HFFc6 (cell line): ENCODE data around the gene NUP160. TPM values are rescaled to one million over a fixed set of nuclear protein-coding genes. Genes with fewer than 3 reads are reported as not detected.
"Not testable (repeated sequence)": the region's sequence is repeated elsewhere in the genome, so short reads cannot be mapped to it uniquely, and the experiment has no call there.

Experiments used
- DNase-seq: peaks from one replicate; pipeline ENCODE4 v3.0.0-alpha.2; 2018
- H3K27ac Mint-ChIP-seq: 2 replicates; pipeline ENCODE4 v1.8.0; 2020; ENCODE audit warnings: mild to moderate bottlenecking, mixed read lengths
- H3K27me3 Mint-ChIP-seq: 2 replicates; pipeline ENCODE4 v1.8.0; 2021; ENCODE audit warnings: mild to moderate bottlenecking, moderate library complexity, mixed read lengths; ENCODE audit not compliant: insufficient read depth
- H3K36me3 Mint-ChIP-seq: 2 replicates; pipeline ENCODE4 v1.8.0; 2021; ENCODE audit warnings: low read depth, mixed read lengths
- H3K4me1 Mint-ChIP-seq: 2 replicates; pipeline ENCODE4 v1.8.0; 2020; ENCODE audit warnings: low read depth, mixed read lengths
- H3K4me3 Mint-ChIP-seq: 2 replicates; pipeline ENCODE4 v1.8.0; 2020; ENCODE audit warnings: mild to moderate bottlenecking, moderate library complexity, mixed read lengths
- H3K9me3 Mint-ChIP-seq: 2 replicates; pipeline ENCODE4 v1.8.0; 2020; ENCODE audit warnings: mild to moderate bottlenecking, mixed read lengths
- CTCF ChIP-seq: fragments of 200-600 bp; sonication (generic); IDR thresholded peaks from 2 replicates; pipeline ENCODE4 v1.5.0; 2021; ENCODE audit warnings: antibody characterized with exemption, mild to moderate bottlenecking
- total RNA-seq, 6 experiments: library from RNA; stranded (reverse); fragmentation: NEBNext Ultra II Directional; extraction: Animal tissue kit (Norgen Biotek cat#: 25700); gene quantifications; 2 replicates in 1 of 6; 3 replicates in 5 of 6; pipeline ENCODE4 v1.2.3, GENCODE V29; 2021

The NUP160 gene
- total RNA-seq, 6 experiments from 2014 or later: 18.1 to 23.1 (median 20.0) TPM

GRCh38 chr11:47889714-47890441 is 41.7 kb upstream of the NUP160 start:
- Mint-ChIP-seq H3K9me3 (no peaks in the 10 kb centered on the region), H3K27me3 (no peaks in the 10 kb centered on the region; the same call in 1 of the 2 replicates), H3K4me3 (no peak overlapping the region), H3K4me1 (peaks cover 13% of the 10 kb centered on the region), H3K36me3 (no peaks in the 10 kb centered on the region), H3K27ac (no peak overlapping the region)
- no peak for DNase-seq
- no peak for TF ChIP-seq CTCF

GRCh38 chr11:47887910-47888569 is 39.9 kb upstream of the NUP160 start:
- DNase-seq: no peak
- Mint-ChIP-seq H3K4me3 (no peak overlapping the region), H3K9me3 (no peaks in the 10 kb centered on the region), H3K27ac (no peak overlapping the region), H3K27me3 (no peaks in the 10 kb centered on the region; the same call in 1 of the 2 replicates), H3K36me3 (no peaks in the 10 kb centered on the region), H3K4me1 (peaks cover 13% of the 10 kb centered on the region)
- no peak for TF ChIP-seq CTCF

GRCh38 chr11:47886096-47886495 is 37.9 kb upstream of the NUP160 start:
- TF ChIP-seq CTCF: no peak
- H3K27me3 Mint-ChIP-seq: no peaks in the 10 kb centered on the region; the same call in 1 of the 2 replicates
- H3K36me3 Mint-ChIP-seq: no peaks in the 10 kb centered on the region
- H3K27ac Mint-ChIP-seq: peak overlapping the region; percentile 88
- DNase-seq: peak; percentile 74
- peaks cover 13% of the 10 kb centered on the region for H3K4me1 Mint-ChIP-seq
- H3K9me3 Mint-ChIP-seq: no peaks in the 10 kb centered on the region
- H3K4me3 Mint-ChIP-seq: peak overlapping the region; percentile 77

GRCh38 chr11:47882437-47882836 is 34.3 kb upstream of the NUP160 start:
- not testable (repeated sequence) for H3K27ac Mint-ChIP-seq, DNase-seq, H3K36me3 Mint-ChIP-seq, H3K27me3 Mint-ChIP-seq, H3K4me3 Mint-ChIP-seq, H3K9me3 Mint-ChIP-seq
- peaks cover 13% of the 10 kb centered on the region for H3K4me1 Mint-ChIP-seq

- DNase-seq: no peak
- peaks cover 11% of the 10 kb centered on the region for H3K4me1 Mint-ChIP-seq
- H3K4me3 Mint-ChIP-seq: no peak overlapping the region
- TF ChIP-seq CTCF: no peak
- no peak overlapping the region for H3K27ac Mint-ChIP-seq
- peaks cover 12% of the 10 kb centered on the region for H3K9me3 Mint-ChIP-seq
- H3K36me3 Mint-ChIP-seq: peaks cover 8% of the 10 kb centered on the region; the same call in 1 of the 2 replicates
- H3K27me3 Mint-ChIP-seq: peaks cover 5% of the 10 kb centered on the region
Observed at GRCh38 chr11:47881145-47881544, 33.0 kb upstream of the NUP160 start.
